Breast epithelium (tissue), 4 donors: ENCODE results near the gene TLX1. TPM values are rescaled to one million over a fixed set of nuclear protein-coding genes. Genes with fewer than 3 reads are reported as not detected.

Experiments used
- DNase-seq, 2 donors: peaks; one replicate each; pipeline ENCODE4 v3.0.0-alpha.2; 2019; ENCODE audit warnings: low spot score in 2 of 2
- H3K27ac ChIP-seq, 2 donors: fragments of 200-600 bp; sonication (generic) in 1 of 2; one replicate each; pipeline ENCODE4 v1.5.1; 2016 to 2019; ENCODE audit warnings: mild to moderate bottlenecking in 1 of 2
- H3K27me3 ChIP-seq, 2 donors: fragments of 200-600 bp; sonication (generic) in 1 of 2; one replicate each; pipeline versions ENCODE4 v1.5.1 to v1.6.0; 2017 to 2019; ENCODE audit warnings: control low read depth in 1 of 2, mild to moderate bottlenecking in 1 of 2
- H3K36me3 ChIP-seq: fragments of 200-600 bp; one replicate; pipeline ENCODE4 v1.5.1; 2019
- H3K4me1 ChIP-seq, 2 donors: fragments of 200-600 bp; sonication (generic); one replicate each; pipeline ENCODE4 v1.5.1; 2016 to 2019; ENCODE audit warnings: control low read depth in 1 of 2
- H3K4me3 ChIP-seq, 3 donors: fragments of 200-600 bp; sonication (generic); 1 replicate in 2 of 3; 2 replicates in 1 of 3; pipeline ENCODE4 v1.5.1; 2016 to 2019; ENCODE audit warnings: mild to moderate bottlenecking in 3 of 3, moderate library complexity in 2 of 3
- H3K9me3 ChIP-seq, 2 donors: fragments of 200-600 bp; sonication (generic) in 1 of 2; one replicate each; pipeline ENCODE4 v1.5.1; 2016 to 2019; ENCODE audit warnings: control low read depth in 1 of 2
- POLR2A ChIP-seq: fragments of 450-650 bp; IDR thresholded peaks from one replicate; pipeline ENCODE4 v1.6.1; 2016; ENCODE audit warnings: antibody characterized with exemption, mild to moderate bottlenecking, moderate library complexity
- POLR2AphosphoS5 ChIP-seq, 3 donors: sonication (generic); formaldehyde crosslinking; IDR thresholded peaks; one replicate each; pipeline ENCODE4 v1.6.1; 2017; ENCODE audit warnings: antibody characterized with exemption in 3 of 3
- intact Hi-C: fragments of 100-400 bp; cut with DNase I; formaldehyde crosslinking; loops from one replicate; pipeline ENCODE4 v1.15.1; 2023; ENCODE audit warnings: low total_unique reads
- total RNA-seq, 3 donors: library from RNA; depleted of rRNA; stranded (reverse); fragments of >200 nt; gene quantifications; one replicate each; pipeline ENCODE4 v1.1.0, GENCODE V29; 2016
- TF ChIP-seq, protein P1 (sequence below), 3 donors: fragments of 450-650 bp; IDR thresholded peaks; one replicate each; pipeline ENCODE4 v1.5.1; 2016 to 2017; ENCODE audit warnings: antibody characterized with exemption in 3 of 3, mild to moderate bottlenecking in 3 of 3, moderate library complexity in 3 of 3

The TLX1 gene
- total RNA-seq, 3 donors from 2014 or later, result not detected

DNA sequence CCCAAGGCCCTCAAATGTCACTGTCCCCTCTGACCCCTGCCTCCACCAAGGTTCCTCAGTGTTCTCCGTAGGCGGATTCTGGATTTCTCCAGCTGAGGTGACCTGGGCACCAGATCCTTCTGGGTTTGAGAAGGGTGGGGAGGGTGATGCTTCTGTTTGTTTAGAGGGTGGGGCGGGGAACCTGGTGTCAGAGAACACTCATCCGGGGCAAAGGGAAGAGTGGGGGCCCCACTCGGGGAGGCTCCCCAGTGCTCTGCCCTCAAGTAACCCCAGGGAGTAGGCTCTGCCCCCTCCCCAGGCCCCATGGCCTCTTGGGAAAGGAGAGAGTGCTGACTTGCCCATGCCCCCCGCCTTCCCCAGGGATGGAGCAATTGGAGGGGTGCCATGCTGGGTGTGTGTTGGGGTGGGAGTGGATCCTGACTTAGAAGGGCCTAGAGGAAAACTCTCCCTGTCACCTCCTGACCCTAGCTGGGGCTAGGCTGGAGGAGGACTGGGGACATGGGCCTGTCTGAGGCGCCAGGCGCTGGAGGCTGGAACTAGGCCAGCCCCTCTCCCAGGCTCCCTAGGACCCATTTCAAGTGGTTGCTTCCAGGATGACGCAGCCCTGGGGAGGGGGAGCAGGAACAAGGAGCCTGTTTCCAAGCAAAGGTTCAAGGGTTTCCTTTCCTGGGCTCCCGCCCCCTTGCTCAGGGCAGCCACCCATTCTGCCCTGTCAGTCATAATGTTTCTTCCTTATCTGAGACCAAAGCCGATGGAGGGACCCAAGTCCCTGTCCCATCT lies 41.4 kb upstream of the TLX1 start:
- Histone ChIP-seq H3K36me3 (no peaks in the 10 kb centered on the region), H3K27ac (no peak overlapping the region), H3K4me1 (no peaks in the 10 kb centered on the region), H3K4me3 (no peak overlapping the region), H3K9me3 (no peaks in the 10 kb centered on the region), H3K27me3 (peaks cover 0 to 73% of the 10 kb centered on the region in 2 donors)
- no peak for TF ChIP-seq POLR2AphosphoS5 (IDR thresholded peaks at IDR 0.05)
- TF ChIP-seq POLR2A, result no peak
- TF ChIP-seq, protein P1, sequence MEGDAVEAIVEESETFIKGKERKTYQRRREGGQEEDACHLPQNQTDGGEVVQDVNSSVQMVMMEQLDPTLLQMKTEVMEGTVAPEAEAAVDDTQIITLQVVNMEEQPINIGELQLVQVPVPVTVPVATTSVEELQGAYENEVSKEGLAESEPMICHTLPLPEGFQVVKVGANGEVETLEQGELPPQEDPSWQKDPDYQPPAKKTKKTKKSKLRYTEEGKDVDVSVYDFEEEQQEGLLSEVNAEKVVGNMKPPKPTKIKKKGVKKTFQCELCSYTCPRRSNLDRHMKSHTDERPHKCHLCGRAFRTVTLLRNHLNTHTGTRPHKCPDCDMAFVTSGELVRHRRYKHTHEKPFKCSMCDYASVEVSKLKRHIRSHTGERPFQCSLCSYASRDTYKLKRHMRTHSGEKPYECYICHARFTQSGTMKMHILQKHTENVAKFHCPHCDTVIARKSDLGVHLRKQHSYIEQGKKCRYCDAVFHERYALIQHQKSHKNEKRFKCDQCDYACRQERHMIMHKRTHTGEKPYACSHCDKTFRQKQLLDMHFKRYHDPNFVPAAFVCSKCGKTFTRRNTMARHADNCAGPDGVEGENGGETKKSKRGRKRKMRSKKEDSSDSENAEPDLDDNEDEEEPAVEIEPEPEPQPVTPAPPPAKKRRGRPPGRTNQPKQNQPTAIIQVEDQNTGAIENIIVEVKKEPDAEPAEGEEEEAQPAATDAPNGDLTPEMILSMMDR (IDR thresholded peaks at IDR 0.05), result no peak
- intact Hi-C loops, result no loop called here
- DNase-seq, result no peak

DNA sequence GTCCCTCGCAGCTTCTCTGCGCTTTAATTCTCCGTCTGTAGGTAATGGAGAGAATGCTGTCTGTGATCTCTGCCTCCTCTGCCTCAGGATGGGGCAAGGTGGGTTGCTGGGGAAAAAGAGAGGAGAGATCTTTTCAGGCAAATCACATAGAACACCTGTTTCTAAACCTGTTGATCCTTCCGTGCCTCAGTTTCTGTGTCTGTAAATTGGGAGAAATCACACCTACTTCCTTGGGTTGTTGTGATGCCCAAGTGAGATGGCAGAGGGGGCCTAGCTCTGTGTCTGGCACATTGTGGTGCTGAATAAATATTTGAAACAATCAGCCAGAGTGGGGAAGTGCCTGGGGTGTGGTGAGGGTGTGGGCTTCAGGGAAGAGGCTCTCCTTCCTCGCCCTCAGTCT lies 40.5 kb upstream of the TLX1 start:
- no peak for DNase-seq
- no peaks in the 10 kb centered on the region for H3K36me3 ChIP-seq
- H3K4me3 ChIP-seq, result no peak overlapping the region
- no peaks in the 10 kb centered on the region for H3K4me1 ChIP-seq
- no peaks in the 10 kb centered on the region for H3K9me3 ChIP-seq
- intact Hi-C loops, result no loop called here
- peaks cover 0 to 67% of the 10 kb centered on the region in 2 donors for H3K27me3 ChIP-seq
- no peak overlapping the region for H3K27ac ChIP-seq
- TF ChIP-seq POLR2AphosphoS5 (IDR thresholded peaks at IDR 0.05), result no peak
- TF ChIP-seq POLR2A, result no peak
- TF ChIP-seq, protein P1 (IDR thresholded peaks at IDR 0.05), result no peak

DNA sequence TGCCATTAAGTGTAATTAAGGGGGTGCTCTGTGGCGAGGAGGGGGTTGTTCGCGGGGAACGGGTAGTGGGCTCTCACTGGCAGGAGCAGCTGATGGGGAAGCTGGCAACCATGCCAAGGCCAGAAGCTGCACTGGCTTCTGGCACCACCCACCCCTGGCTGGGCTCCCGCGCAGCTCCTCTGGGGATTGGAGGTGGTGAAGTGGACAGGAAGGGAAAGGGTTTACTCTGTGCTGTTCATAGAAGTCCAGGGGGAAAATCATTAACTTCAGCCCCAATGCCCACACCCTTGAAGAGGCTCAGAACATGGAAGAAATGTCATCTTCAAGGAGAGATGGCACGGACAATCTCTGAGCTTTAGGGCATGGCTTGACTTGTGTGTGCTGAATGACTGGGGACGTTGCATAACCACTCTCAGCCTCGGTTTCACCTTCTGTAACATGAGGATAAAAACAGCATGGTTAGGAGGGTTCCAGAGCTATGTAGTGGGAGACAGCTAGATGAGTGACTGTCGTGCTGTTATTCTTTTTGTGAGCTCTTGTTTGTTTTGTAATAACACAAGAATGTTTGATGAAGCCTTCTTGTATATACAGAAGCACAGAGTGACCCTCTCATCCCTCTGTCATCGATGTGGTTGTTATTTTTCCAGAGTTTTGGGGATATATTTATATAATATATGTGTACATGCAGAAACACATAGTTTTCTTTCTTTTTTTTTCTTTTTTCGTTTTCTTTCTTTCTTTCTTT lies 39.4 kb upstream of the TLX1 start:
- TF ChIP-seq POLR2AphosphoS5 (IDR thresholded peaks at IDR 0.05) (no peak), POLR2A (no peak)
- TF ChIP-seq, protein P1 (IDR thresholded peaks at IDR 0.05), result no peak
- DNase-seq, result no peak
- Histone ChIP-seq H3K9me3 (no peaks in the 10 kb centered on the region), H3K4me3 (no peak overlapping the region), H3K27ac (no peak overlapping the region), H3K4me1 (no peaks in the 10 kb centered on the region), H3K27me3 (peaks cover 0 to 60% of the 10 kb centered on the region in 2 donors), H3K36me3 (no peaks in the 10 kb centered on the region)
- intact Hi-C loops, result no loop called here

DNA sequence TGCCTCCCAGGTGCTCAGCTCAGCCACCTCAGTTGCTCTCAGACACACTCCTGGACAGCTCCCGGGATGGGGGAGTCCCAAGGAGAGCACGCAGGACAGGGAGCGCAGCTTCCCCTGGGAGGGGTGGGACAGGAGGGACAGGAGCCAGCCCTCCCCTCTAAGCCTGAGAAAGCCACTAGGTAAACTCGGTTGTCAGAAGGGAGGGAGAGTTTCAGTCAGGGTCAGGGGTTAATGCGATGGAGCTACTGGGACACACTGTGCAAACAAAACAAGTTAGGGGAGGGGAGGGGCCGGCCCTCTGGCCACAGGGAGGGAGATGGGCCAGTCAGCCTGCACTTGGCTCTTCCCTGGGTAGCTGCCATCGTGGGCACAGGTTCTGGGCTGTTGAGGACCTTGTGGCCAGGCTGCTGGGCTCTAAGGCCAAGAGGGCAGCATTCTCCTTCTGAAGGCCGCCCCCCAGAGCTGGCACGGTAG lies 38.2 kb upstream of the TLX1 start:
- peaks cover 0 to 50% of the 10 kb centered on the region in 2 donors for H3K27me3 ChIP-seq
- H3K27ac ChIP-seq, result no peak overlapping the region

More for the DNA sequence above, 38.2 kb upstream of the TLX1 start:
- H3K9me3 ChIP-seq, result no peaks in the 10 kb centered on the region
- H3K4me3 ChIP-seq, result no peak overlapping the region
- no peak for DNase-seq
- H3K36me3 ChIP-seq, result no peaks in the 10 kb centered on the region
- TF ChIP-seq, protein P1 (IDR thresholded peaks at IDR 0.05), result no peak
- TF ChIP-seq POLR2A (no peak), POLR2AphosphoS5 (IDR thresholded peaks at IDR 0.05) (no peak)
- H3K4me1 ChIP-seq, result no peaks in the 10 kb centered on the region
- intact Hi-C loops, result no loop called here
